22Rv1 (cell line): ENCODE measurements around the gene ARF3.

Source experiments
- ZFX ChIP-seq: fragments of 450-650 bp; IDR thresholded peaks from 2 replicates; pipeline ENCODE4 v1.6.1; 2017; ENCODE audit warnings: antibody characterized with exemption, borderline replicate concordance
- TF ChIP-seq, protein P1 (sequence below): fragments of 450-650 bp; IDR thresholded peaks from 2 replicates; pipeline ENCODE4 v1.5.1; 2017; ENCODE audit warnings: mild to moderate bottlenecking

DNA sequence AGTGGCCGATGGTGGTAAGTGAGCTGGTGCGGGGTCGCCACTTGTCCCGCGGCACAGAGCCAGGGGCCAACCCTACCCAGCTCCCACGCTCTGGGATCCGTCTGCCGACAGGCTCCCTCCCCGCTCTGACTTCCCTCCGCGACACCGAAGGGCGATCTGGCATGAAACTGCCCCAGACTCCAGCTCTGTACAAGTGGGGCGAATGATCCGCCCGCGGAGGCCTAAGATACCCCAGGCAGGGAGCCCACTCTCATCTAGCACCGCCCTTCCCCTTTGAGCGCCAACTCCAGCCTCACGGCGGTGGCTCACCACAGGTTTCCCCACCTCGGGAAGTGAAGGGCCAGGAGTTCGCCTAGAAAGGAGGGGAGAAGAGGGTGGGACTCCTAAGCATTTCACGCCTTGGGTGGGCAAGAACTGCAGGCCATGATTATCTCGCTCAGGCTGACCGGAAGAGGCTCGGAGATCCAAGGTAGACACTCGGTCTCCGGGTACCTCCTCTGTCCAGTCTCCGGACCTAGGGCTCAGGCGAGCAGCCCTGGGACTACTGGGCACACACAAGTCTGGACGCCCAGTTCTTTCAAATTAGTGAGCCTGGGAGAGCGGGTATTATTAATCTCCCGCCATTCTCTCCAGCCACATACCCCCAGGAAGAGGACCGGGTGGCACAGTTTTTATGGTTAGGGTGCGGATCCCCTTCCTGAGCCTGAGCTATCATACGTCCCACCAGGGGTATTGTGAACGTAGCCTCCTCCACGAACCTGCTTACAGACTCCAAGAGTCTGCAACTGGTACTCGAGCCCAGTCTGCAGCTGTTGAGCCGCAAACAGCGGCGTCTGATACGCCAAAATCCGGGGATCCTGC is 21.7 kb upstream of the ARF3 start:
- TF ChIP-seq, protein P1, sequence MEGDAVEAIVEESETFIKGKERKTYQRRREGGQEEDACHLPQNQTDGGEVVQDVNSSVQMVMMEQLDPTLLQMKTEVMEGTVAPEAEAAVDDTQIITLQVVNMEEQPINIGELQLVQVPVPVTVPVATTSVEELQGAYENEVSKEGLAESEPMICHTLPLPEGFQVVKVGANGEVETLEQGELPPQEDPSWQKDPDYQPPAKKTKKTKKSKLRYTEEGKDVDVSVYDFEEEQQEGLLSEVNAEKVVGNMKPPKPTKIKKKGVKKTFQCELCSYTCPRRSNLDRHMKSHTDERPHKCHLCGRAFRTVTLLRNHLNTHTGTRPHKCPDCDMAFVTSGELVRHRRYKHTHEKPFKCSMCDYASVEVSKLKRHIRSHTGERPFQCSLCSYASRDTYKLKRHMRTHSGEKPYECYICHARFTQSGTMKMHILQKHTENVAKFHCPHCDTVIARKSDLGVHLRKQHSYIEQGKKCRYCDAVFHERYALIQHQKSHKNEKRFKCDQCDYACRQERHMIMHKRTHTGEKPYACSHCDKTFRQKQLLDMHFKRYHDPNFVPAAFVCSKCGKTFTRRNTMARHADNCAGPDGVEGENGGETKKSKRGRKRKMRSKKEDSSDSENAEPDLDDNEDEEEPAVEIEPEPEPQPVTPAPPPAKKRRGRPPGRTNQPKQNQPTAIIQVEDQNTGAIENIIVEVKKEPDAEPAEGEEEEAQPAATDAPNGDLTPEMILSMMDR: no peak
- TF ChIP-seq ZFX: no peak
